GM21576 (cell line): ENCODE measurements around the gene SFTA2.
"Not testable (repeated sequence)": the region's sequence is repeated elsewhere in the genome, so short reads cannot be mapped to it uniquely, and the experiment has no call there.

ENCODE experiments used
- ATAC-seq: cut with Tn5 transposase; IDR thresholded peaks from one replicate; pipeline ENCODE4 v1.9.1; 2021; ENCODE audit warnings: mild to moderate bottlenecking, moderate library complexity; ENCODE audit not compliant: unreplicated experiment

Gene SFTA2

GRCh38 chr6:30944051-30944450, 12.1 kb upstream of the SFTA2 start:
- no peak for ATAC-seq

GRCh38 chr6:30942338-30943060, 10.5 kb upstream of the SFTA2 start:
- no peak for ATAC-seq

GRCh38 chr6:30940361-30940986, 8.5 kb upstream of the SFTA2 start, which contains the start of gene MUCL3:
TSS of gene MUCL3 (plus strand) at chr6:30940973. CDS start at chr6:30941000, 27 bp downstream.
- ATAC-seq = no peak

- ATAC-seq = no peak
Measured at GRCh38 chr6:30939473-30939872, 7.5 kb upstream of the SFTA2 start.

GRCh38 chr6:30938730-30939129, 6.8 kb upstream of the SFTA2 start:
- ATAC-seq = no peak

GRCh38 chr6:30937265-30937664, 5.3 kb upstream of the SFTA2 start:
- no peak for ATAC-seq

- ATAC-seq = no peak
Measured at GRCh38 chr6:30935018-30935417, 3.0 kb upstream of the SFTA2 start.

GRCh38 chr6:30932665-30933365, 845 bp upstream of the SFTA2 start:
- no peak for ATAC-seq

GRCh38 chr6:30931272-30931671, 698 bp downstream of the SFTA2 start:
- ATAC-seq = no peak

GRCh38 chr6:30930506-30930905, 1.5 kb downstream of the SFTA2 start:
- ATAC-seq = no peak

- no peak for ATAC-seq
Measured at GRCh38 chr6:30928677-30929076, 3.3 kb downstream of the SFTA2 start.

- not testable (repeated sequence) for ATAC-seq
Measured at GRCh38 chr6:30927080-30927479, 4.9 kb downstream of the SFTA2 start.

GRCh38 chr6:30926644-30927043, 5.3 kb downstream of the SFTA2 start:
- no peak for ATAC-seq

GRCh38 chr6:30924040-30924627, 7.8 kb downstream of the SFTA2 start:
- not testable (repeated sequence) for ATAC-seq

GRCh38 chr6:30922447-30922852, 9.5 kb downstream of the SFTA2 start:
- no peak for ATAC-seq

- no peak for ATAC-seq
Measured at GRCh38 chr6:30918670-30919069, 13.3 kb downstream of the SFTA2 start.

GRCh38 chr6:30917487-30917886, 14.5 kb downstream of the SFTA2 start:
- ATAC-seq = no peak

GRCh38 chr6:30917041-30917440, 14.9 kb downstream of the SFTA2 start:
- ATAC-seq = no peak

GRCh38 chr6:30915591-30915946, 16.4 kb downstream of the SFTA2 start:
- ATAC-seq = no peak

- no peak for ATAC-seq
Measured at GRCh38 chr6:30914854-30915590, 16.9 kb downstream of the SFTA2 start.
